Medulla oblongata (tissue), 1 donor: ENCODE data around the gene FDXACB1.
"Not testable (repeated sequence)": the region's sequence is repeated elsewhere in the genome, so short reads cannot be mapped to it uniquely, and the experiment has no call there.

ENCODE experiments used
- DNase-seq: peaks from one replicate; pipeline ENCODE4 v3.0.0-alpha.2; 2015; ENCODE audit errors: extremely low spot score

Gene FDXACB1

DNA sequence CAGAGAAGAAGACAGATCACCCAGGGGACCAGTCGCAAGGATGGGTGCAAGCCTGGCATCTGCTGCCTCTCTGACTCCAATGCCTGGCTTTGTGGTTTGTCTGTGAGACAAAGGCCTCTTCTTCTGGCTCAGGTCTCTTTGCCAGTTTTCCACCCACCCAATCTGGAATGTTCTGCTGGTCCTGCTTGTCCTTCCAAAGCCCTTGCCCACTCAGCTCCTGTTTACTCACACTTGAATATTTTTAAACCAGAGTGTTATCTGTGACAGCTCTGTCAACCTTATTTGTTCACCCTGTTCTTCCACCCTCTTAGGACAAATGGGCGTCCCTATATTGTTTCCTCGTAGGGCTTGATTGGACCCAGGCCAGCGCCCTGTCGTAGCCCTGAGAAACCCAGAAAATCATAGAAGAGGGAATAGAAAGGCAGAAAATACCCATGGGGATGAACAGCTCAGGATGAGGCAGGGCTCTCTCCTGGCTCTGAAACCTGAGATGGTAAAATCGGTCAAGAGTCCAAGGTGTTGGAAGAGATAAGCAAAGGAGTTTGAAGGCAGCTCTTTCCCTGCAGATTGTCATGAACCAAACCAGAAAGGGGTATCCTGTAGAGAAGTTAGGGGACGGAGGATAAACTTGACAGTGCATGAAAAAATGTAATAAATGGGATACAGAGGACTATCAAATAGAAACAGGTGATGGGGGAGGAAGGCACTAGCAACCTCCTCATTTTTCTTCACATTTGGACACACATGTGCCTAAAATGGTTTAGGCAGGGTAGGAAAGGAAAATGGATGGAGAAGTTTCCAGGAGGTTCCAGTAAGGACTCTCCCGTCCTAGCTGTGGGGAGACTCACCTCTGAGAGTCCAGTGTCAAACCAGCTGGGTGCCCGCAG lies 32.0 kb upstream of the FDXACB1 start:
- peak; percentile 94 for DNase-seq

DNA sequence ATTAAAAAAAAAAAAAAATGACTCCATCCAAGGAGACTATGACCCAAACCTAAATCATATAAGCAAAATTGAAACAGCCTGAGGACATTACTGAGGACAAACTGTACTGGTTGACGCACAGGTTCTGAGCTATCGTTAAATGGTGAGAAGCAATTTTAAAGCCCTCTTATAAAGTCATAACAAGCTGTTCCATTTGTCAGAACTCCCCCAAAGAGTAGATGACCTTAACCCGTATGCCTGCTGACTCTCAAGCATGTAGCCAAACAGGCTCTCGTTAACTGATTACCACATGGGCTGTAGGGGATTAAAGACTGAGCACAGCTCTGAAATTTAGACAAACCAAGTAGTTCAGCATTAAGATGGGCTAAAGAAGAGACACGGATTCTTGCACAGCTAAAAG lies 30.4 kb upstream of the FDXACB1 start:
- DNase-seq, result no peak

DNA sequence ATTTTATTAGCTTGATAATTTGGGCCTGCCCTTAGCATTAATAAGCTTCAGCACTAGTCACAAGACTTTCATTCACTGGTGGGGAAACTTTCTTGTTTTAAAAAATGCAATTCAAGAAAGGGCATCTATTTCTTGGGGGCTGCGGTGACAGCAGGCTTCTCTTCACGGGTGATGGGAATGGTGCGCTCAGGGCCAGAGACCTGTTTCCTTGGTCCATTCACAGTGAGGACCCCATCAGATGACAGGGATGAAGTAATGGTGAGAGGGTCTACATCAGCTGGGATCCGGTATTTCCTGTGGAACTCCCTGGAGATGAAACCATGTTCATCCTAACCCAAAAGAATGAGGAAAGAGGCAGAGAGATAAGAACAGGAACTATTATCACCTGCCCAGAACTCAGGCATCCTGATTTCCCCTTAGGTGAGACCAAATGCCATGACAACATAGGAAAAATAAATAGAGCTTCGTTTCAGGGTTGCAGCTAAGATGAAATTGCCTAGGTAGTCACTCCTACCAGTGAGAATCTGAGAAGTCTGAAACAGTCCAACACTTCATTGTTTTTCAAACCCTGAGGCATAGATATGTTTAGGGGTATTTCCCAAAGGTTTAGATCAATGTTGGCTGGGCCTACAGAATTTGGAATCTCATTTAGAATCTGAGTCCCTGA lies 29.8 kb upstream of the FDXACB1 start:
- DNase-seq, result peak; percentile 80

DNA sequence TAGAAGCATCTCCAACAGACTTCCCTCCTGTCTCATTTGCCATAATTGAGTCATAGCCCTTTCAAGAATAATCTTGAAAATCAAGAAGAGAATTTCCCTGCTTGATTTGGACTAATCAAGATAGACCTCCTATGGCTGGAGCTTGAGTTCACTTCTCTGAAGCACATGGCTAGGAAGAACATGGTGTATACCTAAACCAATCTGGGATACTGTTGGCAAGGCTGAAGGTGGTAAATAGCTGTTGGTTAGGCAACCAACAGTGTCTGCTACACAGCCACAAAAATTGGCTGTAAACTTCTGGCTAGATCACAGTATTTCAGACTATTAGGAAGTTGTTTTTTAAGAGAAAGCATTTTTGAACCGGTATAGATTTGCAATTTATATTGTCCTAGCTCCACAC lies 27.7 kb upstream of the FDXACB1 start:
- no peak for DNase-seq

DNA sequence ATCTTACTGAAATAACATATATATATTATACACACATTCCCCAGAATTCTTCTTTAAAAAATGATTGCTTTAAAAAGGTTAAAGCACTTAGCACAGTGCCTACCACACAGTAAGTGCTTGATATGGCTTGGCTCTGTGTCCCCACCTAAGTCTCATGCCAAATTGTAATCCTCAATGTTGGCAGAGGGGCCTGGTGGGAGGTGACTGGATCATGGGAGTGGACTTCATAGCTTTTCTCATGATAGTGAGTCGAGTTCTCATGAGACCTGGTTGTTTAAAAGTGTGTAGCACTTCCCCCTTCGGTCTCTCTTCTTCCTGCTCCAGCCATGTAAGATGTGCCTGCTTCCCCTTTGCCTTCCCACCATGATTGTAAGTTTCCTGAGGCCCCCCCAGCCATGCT lies 26.4 kb upstream of the FDXACB1 start:
- DNase-seq, result no peak

DNA sequence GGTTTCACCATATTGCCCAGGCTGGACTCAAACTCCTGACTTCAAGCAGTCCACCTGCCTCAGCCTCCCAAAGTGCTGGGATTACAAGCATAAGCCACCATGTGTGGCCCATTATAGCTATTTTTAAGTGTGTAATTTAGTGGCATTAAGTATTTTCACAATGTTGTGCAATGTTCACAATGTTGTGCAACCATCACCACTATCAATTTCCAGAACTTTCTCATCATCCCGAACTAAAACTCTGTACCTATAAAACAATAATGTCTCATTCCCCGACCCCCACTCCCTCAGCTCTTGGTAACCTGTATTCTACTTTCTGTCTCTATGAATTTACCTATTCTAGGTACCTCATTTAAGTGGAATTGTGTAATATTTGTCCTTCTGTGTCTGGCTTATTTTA lies 7.9 kb upstream of the FDXACB1 start:
- DNase-seq, result no peak

DNA sequence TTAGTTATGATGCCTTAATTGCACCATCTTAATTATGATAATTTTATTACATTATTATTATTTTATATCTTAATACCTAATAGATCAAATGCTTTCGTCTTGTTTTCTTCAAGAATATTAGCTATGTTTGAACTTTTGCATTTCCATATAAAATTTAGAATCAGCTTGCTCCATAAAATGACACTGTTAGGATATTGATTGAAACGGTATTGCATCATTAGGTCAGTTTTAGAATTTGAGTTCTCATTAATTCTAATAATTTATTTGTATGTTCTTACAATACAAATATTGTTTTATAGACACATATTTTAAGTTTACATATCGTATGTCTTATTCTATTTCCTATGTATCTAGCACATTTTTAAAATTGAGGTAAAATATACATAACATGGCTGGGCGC lies 7.1 kb upstream of the FDXACB1 start:
- no peak for DNase-seq

DNA sequence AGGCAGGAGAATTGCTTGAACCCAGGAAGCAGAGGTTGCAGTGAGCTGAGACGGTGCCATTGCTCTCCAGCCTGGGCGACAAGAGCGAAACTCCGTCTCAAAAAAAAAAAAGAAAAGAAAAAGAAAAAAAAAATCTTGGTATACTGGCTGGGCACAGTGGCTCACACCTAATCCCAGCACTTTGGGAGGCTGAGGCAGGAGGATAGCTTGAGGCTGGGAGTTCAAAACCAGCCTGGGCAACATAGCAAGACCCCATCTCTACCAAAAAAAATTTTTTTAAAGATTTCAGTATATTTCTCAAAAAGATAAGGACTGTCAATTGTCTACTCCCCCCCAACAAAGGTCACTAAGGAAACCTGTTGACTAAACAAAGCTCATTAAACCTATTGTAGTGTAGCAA lies 6.1 kb upstream of the FDXACB1 start:
- DNase-seq, result not testable (repeated sequence)

DNA sequence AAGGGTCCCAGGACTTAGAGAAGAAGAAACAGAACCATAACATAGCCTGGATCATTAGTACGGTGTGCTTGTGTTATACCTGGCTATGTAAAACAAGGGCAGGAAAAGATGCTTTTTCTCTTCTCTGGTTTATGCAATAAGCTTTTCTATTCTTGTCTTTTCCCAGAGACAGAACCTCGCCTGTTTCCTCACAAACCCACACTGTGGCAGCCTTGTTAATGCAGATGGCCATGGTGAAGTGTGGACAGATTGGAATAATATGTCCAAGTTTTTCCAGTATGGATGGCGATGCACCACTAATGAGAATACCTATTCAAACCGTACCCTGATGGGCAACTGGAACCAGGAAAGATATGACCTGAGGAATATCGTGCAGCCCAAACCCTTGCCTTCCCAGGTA lies 3.2 kb upstream of the FDXACB1 start:
- DNase-seq, result peak; percentile 55

DNA sequence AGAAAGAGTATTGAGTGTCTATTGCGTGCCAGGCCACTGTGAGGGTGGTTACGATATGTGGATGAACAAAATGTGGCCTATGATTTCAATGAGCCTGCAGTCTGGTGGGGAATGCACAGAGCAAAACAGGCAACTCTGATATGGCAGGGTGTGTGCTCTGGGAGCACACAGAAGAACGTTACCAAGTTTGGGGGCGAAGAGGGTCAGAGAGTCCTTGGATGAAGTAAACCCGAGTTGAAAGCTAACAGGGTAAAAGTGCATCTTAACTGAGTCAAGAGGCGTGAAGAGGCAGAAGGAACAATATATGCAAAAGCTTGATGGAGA lies 634 bp upstream of the FDXACB1 start:
- DNase-seq, result no peak

DNA sequence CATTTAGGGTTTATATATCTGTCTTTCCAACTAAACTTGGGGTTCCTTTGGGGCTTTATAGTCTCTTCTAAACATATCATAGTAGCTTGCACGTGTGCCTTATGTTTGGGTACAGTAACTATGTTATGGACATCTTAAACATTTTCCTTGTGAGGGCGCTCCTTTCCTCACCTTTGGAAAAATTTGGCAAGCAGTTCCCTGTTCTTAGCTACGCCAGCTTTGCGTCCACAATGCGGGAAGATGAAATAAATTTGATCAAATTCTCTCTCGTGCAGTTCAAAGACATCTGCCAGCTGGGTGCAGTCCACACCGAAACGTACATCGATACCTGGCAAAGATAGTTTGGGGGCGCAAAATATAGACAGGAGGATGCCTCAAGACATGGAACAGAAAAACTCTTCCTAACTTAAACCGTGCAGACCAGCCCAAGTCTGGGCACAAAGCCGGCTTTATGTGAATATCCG lies 548 bp downstream of the FDXACB1 start:
- no peak for DNase-seq

DNA sequence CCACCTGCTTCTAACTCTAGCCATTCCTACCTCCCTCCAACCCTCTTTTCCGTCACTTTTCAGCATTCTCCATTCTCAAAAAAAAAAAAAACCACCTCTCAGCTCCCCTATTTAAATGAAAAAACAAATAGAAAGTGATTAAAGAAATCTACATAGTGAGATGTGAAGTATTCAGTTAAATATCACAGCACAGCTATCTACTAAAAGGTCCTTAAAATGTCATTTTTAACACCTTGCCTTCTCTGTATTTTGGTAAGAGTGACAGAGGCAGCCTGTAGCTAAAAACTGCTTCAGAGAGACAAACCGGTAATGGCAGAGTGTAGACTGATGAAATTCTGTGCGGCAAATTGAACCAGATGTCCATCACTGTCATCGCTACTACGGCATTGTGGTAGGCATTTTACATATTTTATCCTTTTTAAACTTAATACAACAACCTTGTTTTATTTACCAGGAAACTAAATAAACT lies 7.2 kb downstream of the FDXACB1 start:
- DNase-seq, result peak; percentile 41

DNA sequence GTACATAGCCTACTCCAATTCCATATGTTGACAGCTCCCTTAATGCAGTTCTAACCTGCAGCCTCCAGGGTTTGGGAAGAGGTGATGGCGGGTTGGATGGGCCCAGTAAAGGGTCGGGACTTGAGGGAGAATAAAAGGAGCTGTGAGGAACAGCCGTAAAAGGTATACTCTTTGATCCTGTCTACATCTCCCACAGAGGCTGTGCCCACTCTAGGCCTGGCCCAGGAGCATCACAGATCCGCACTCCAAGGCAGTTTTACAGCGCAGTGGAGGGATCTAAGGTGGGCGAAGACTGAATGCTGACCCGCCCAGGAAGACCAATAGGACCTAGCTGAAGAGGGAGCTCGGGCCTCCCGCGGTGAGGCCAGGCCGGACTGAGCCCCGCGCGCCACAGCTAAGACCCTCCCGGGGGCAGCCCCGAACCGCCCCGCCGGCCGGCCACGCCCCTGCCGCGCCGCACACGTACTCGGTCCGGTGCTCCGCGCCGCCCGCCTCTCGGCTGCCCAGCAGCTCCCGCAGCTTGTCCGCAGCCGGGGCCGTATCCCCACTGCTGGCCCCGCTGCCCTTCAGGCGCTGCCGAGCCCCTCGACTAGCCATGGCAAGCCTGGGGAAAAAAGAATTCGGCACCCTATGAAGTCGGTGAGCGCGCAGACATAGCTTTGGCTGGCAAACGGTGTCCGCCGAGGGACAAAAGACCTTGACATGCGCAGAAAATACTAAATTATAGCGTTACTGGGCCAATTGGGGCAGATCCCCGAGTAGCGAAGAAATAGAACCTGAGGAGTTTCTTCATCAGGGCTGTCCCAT lies 7.9 kb downstream of the FDXACB1 start, which contains the start of gene ALG9:
Gene ALG9, minus strand, starts transcription at position 696 of the 807 bp plus-strand sequence. Its CDS starts 99 bp downstream, at position 597.
- peak; percentile 70 for DNase-seq

DNA sequence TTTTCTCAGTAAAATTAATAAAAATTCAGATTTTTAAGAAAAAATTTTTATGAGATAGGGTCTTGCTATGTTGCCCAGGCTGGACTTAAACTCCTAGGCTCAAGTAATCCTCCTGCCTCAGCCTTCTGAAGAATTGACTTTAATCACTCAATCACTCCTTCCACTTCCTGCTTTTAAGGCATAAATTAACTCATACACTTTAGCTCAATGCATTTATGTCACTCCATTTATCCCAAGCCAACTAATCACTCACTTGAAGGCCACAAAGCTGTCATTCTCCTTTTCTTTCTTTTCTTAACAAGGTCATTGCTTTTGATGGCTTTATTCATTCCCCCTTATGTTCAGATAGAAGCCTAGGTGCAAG lies 8.5 kb downstream of the FDXACB1 start:
- no peak for DNase-seq

DNA sequence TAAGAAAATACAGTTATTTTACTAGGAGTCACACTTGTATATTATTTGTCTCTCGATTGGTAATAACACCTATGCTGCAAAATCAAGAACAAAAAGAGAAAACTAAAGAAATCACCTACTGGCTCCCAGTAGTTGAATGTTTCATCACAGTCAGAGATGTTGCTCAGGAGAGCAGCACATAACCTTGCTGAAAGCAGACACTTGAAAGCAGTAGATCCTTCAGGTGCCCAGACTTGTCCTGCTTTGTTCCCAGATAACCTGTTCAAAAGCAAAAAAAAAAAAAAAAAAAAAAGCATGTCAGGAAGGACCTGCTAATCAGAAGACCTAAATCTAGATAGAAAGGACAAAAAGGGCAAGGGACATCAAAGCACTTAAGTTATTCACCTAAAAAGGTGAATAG lies 8.9 kb downstream of the FDXACB1 start:
- no peak for DNase-seq

DNA sequence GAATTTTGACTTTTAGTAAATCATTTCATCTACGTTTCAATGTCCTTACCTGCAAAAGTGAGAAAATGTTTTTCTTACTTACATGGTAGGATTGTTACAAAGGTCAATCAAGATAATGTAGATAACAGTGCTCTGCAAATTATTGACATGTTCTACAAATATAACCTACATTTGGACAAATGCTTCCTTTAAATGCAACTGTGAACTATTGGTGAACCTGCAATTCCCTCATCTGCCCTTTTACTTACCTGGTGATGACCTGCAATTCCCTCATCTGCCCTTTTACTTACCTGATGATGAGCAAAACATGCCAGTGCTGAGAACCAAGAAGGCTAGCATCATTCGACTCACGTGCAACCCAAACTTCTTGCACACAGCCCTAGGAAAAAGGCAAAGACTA lies 18.7 kb downstream of the FDXACB1 start:
- no peak for DNase-seq

DNA sequence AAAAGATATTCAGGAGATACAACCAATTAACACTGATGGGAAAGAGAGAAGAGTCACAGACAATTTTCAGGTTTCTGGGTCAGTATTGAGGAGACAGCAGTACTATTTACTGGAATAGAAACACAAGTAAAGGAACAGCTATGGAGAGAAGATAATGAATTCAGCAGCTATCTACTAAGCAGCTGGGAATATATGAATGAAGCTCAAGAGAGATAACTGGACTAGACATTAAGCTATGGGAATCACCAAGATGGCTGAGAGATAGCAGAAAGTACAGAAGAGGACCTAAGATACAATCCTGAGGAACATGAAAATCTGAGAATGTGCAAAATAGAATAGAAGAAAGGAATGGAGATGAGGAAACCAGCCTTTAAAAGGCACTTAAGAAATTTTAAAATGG lies 23.5 kb downstream of the FDXACB1 start:
- DNase-seq, result no peak

DNA sequence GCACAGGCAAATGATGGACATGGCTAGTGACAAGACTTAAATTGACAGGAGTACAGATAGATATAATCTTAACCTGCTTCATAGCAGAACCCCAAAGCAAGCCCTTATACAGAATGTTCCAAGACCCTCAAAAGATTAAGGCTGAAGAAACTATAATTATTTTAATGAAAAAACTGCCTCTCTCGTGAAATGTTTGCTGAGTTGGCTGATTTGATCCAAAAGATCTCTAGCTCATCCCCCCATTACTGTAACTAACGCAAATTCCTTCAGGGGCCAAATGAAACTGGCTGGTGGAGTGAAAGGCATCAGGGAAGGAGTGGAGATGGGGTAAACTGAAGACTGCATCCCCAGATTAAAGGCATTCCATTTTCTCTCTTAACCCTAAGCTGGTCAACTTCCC lies 26.9 kb downstream of the FDXACB1 start:
- DNase-seq, result no peak

DNA sequence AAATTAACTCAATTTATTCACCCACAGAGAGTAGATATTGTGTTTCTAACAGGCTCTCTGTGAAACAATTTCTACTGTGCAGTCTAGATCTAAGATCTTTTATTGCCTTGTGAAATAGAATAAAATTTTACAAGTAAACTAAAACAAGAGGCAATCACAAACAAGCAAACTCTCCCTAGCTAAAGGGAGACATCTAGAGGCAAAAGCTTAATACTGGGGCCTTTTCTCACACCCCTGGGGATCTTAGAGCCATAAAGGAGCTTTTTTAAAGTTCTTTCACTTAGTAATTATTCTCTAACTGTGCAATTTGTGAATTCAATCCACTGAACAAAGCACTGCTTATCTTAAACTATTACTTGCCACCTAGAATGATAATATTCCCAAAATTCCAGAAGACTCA lies 27.3 kb downstream of the FDXACB1 start:
- no peak for DNase-seq

DNA sequence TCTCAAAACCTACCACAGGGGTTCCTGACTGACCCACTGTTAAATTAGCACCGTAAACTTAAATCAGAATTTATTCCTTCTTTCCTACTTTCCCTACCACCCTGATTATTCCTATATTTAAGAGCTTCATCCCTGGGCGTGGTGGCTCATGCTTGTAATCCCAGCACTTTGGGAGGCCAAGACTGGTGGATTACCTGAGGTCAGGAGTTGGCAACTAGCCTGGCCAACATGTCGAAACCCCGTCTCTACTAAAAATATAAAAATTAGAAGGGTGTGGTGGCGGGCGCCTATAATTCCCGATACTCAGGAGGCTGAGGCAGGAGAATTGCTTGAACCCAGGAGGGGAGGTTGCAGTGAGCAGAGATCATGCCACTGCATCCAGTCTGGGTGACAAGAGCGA lies 27.9 kb downstream of the FDXACB1 start:
- no peak for DNase-seq

DNA sequence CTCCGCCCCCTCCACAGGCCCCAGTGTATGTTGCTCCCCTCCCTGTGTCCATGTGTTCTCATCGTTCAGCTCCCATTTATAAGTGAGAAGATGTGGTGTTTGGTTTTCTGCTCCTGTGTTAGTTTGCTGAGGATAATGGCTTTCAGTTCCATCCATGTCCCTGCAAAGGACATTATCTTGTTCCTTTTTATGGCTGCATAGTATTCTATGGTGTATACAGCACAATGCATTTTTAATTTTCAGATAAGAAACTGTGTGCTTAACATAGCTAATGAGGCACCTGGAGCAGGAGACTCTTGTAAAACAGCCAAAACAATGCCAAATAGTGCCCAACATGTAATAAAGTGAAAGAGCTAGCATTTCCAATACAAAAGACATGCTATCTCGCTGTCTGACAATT lies 29.3 kb downstream of the FDXACB1 start:
- no peak for DNase-seq

DNA sequence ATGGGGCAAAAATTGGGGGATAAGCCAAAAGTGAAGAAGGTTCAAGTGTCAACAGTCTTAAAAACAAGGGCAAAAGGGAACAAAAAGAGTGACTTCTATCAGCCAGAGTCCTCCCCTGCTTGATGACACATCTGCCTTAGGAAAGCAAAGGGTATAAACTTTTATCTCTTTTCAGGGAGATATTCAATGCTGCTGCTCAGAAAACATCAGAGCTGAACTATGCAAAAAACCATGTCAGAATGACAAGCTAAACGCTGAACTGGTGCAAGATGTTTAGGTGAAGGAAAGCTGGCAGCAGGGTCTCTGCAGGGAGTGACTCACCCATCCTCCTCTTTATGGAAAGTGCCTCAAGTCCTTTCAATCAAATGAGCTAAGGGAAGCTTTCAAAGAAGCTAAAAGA lies 32.3 kb downstream of the FDXACB1 start:
- DNase-seq, result no peak
